HK-2 (cell line): ENCODE data around the gene SPIRE2.
"Not testable (repeated sequence)": the region's sequence is repeated elsewhere in the genome, so short reads cannot be mapped to it uniquely, and the experiment has no call there.

Experiments
- DNase-seq: peaks from one replicate; pipeline ENCODE4 v3.0.0-alpha.2; 2018; ENCODE audit not compliant: unreplicated experiment

SPIRE2 gene

DNA sequence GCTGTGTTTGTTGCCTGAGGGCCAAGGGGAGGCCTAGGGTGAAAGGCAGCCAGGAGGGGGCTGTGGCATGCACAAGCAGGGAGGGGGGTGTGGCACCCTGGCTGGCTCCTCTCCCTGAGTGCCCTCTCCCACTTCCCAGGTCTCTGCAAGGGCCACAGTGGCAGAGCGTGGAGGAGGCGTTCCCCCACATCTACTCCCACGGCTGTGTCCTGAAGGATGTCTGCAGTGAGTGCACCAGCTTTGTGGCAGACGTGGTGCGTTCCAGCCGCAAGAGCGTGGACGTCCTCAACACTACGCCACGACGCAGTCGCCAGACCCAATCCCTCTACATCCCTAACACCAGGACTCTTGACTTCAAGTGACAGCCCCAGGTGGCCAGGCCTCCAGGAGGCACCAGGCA, 41.6 kb downstream of the SPIRE2 start:
- DNase-seq, result no peak

DNA sequence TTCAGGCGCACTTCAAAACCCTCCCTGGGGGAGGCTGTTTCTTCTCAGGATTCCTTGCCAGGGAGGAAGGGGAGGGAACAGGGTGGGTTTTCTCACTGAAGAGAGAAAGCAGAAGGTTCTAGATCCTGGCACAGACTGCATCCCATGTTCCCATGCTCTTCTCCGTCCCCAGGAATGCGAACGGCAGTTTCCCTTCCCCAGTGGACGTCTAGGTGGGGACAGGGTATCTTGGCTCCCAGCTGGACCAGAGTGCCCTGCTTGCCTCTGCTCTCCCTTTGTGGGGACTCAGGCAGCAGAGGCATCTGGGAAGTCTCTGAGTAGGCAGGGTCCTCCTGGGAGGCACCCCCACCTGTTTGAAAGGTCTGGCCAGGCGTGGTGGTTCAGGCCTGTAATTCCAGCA, 42.2 kb downstream of the SPIRE2 start:
- DNase-seq, result no peak

GRCh38 chr16:89871895-89872294, 43.6 kb downstream of the SPIRE2 start:
- DNase-seq, result no peak

DNA sequence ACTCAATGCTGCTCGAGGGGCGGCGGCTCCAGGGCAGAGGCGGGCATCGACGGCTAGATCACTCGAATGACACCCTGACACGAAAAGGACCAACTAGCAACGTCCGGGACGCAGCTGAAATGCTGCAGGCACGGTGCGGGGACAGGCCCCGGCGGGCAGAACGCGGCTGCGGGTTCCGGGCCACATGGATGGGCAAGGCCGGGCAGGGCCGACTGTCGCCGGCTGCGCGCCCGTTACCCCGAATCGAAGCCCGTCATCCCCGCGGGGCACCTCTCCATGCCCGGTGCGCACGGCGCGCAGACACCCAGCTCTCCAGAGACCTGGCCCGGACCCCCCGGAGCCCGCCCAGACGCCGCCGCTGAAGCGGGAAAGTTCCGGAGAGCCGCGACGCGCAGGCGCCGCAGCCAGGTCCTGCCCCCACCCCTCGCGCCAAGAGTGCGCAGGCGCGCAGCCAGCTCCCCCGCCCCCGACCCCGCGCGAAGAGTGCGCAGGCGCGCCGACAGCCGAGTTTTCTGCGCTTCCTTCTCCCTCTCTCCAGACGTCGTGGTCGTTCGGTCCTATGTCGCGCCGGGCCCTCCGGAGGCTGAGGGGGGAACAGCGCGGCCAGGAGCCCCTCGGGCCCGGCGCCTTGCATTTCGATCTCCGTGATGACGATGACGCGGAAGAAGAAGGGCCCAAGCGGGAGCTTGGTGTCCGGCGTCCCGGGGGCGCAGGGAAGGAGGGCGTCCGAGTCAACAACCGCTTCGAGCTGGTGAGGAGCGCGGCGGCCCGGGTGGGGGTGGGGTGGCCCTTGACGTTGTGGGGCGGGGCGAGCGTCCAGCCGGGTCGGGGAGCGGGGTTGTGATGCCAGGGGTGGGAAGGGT, 45.1 kb downstream of the SPIRE2 start, which contains the start of gene TCF25:
TSS of gene TCF25 (plus strand) at position 484 of the 863 bp plus-strand sequence. CDS start at position 560, 76 bp downstream.
- peak; percentile 91 for DNase-seq

GRCh38 chr16:89873972-89874689, 45.9 kb downstream of the SPIRE2 start:
- DNase-seq, result peak; percentile 99

GRCh38 chr16:89879123-89879522, 50.8 kb downstream of the SPIRE2 start:
- DNase-seq, result not testable (repeated sequence)

- DNase-seq, result no peak
Observed at GRCh38 chr16:89880477-89881367, 52.4 kb downstream of the SPIRE2 start.

- DNase-seq, result no peak
Observed at GRCh38 chr16:89881368-89881730, 53.1 kb downstream of the SPIRE2 start.

DNA sequence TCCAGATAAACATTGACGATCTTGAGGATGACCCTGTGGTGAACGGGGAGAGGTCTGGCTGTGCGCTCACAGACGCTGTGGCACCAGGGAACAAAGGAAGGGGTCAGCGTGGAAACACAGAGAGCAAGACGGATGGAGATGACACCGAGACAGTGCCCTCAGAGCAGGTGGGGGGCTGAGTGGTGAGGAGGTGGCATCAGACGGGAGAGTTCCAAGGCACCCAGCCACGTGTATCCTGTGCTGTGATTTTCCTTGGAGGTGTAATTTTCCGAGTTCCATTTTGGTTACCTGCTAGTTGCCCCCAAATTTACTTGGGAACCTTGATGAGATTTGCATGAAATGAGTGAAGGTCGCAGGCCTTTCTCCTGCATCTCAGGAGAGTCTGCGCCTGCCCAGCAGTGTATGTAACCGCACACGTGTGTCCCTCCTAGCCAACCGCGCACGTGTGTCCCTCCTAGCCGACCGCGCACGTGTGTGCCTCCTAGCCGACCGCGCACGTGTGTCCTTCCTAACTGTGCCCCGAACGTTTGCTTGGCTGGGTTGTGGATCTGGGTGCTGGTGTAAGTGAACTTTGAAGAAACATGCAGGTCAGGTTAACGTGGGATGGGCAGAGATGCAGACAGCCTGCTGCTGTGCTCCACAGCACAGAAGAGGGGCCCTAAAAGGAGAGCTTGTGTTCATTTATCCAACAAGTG, 55.2 kb downstream of the SPIRE2 start:
- no peak for DNase-seq

- no peak for DNase-seq
Observed at GRCh38 chr16:89884041-89884421, 55.8 kb downstream of the SPIRE2 start.

DNA sequence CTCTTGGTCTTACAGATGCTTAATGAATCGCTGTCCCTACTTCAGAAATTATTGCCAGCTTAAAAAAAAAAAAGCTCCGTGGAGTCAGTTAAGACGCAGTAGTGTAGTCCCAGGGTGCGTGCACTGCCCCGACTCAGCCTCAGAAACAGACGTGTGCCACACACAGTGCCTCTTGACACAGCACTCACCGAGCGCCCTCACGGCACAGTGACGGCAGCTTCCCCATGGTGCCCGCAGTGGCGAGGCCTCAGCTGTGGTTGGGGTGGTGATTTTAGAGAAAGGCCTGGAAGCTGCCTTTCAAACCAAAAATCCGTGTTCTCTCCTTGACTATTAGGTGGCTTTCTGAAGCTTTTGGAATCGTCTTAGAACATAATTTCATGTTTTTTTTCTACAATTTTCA, 59.0 kb downstream of the SPIRE2 start:
- DNase-seq, result no peak

- no peak for DNase-seq
Observed at GRCh38 chr16:89890200-89890599, 61.9 kb downstream of the SPIRE2 start.

DNA sequence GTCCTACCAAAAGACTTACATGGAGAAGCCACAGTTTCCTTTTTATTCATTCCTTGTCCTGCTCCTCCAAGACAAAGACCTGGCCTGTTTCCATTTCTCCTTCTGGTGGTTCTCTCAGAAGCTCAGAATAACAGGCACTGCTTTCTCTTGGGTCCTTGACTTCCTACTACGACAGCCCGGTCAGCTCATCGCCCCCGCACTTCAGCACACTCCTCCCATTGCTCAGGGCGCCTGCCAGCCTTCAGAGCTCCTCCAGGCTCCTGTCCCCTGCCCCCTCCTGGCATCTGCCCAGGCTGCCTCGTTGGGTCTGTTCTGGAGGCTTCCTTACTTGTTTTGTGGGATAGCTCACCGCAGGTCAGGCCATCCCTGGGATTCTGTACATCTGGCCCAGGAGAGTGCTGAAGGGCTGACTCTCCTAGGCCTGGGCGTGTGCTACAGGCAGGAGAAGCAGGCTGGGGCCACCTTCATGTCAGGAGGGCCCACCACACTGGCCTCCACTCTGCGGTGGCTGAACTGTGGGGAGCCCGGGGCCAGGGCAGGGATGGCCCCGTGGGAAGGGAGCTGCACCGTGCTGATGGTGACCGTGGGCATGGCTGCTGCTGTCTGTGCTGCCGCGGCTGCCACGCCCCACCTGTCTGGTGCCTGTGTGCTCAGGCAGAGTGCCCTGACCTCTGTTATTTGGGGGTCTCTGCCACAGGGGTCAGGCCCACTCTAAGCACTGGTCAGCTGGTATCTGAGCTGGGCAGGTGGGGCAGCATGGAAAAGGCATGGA, 62.8 kb downstream of the SPIRE2 start:
- no peak for DNase-seq

DNA sequence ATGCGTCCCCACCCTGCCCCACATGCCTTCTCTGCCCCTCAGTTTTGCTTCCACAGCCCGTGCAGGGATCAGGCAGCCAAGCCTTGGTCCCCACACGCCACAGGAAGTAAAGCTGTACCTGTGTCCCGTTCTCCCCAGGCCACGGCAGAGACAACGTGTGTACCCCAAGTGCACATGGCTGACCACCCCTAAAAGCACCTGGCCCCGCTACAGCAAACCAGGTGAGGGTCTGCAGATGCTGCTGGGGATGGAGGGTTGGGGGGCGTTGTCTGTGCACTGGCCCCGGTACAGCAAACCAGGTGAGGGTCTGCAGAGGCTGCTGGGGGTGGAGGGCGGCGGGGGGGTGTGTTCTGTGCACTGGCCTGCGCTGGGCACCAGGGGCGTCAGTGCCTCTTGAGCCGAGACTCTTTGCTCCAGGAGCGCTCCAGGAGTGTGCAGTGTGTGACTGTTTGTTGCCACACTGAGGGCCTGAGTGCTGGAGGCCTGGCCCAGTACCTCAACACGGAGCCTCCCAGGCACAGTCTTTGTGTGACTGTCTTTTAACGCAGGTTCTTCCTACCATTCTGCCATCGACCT, 63.9 kb downstream of the SPIRE2 start:
- DNase-seq, result no peak

DNA sequence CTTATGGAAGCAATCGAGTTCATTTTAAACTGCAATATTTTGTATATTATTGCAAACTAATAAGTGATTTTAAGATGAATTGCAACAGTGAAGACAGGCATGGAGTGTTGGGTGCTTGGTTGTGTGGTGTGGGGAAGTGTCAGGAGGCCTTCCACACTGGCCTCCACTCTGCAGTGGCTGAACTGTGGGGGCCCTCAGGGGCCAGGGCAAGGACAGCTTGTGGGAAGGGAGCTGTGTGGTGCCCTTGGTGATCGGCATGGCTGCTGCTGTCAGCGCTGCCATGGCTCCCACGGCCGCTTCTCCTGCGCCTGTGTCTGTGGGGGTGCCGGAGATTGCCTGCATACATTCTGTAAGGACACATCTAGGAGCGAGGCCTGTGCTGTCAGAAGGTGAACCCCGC, 64.4 kb downstream of the SPIRE2 start:
- DNase-seq, result no peak

GRCh38 chr16:89893642-89894548, 65.6 kb downstream of the SPIRE2 start:
- no peak for DNase-seq

- no peak for DNase-seq
Observed at GRCh38 chr16:89895482-89896250, 67.4 kb downstream of the SPIRE2 start.

DNA sequence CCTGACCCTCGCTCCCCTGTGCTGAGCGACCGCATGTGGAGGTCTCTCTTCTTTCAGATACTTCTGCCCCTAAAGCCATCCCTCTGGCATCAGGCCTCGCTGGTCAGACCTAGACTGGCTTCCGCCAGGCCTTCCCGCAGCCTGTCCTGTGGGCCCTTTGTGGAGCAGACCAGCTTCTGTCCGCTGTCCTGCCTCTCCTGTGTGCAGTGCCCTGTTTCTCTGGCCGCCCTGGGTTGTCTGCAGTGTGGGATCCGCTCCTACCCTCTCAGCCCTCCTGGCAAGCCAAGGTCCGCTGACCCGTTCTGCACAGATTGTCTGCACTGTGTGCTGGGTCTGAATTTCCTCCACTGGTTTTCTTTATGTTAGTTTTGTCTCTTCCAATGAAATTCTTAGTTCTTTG, 68.9 kb downstream of the SPIRE2 start:
- no peak for DNase-seq
